Smooth muscle cell of the coronary artery (primary cell): Measurements from ENCODE around the gene IMPA2. TPM values are rescaled to one million over a fixed set of nuclear protein-coding genes. Genes with fewer than 3 reads are reported as not detected.

Experiments
- total RNA-seq: library from RNA; depleted of rRNA; stranded (reverse); fragments of >200 nt; gene quantifications from 2 replicates; pipeline ENCODE4 v1.2.3, GENCODE V29; 2014; ENCODE audit warnings: low replicate concordance

Gene IMPA2
- 1.1 and 15.6 TPM in 2 replicates for total RNA-seq

GRCh38 chr18:11981192-11981542, at the start of gene IMPA2:
TSS of gene IMPA2 (plus strand) at chr18:11981507. CDS start at chr18:11981670, 163 bp downstream.

Other genes starting within 250 kb of the IMPA2 start
- gene CHMP1B, start 130.1 kb upstream of the IMPA2 start, total RNA-seq, result 54.1 and 60.6 TPM in 2 replicates
- gene MPPE1, start 73.2 kb upstream of the IMPA2 start, total RNA-seq, result 19.5 and 25.7 TPM in 2 replicates
- not detected in 2 replicates for gene ANKRD62, start 112.3 kb downstream of the IMPA2 start, total RNA-seq